Kidney (tissue), 14 donors: ENCODE results near the gene COX7A1. TPM values are rescaled to one million over a fixed set of nuclear protein-coding genes. Genes with fewer than 3 reads are reported as not detected.
A peak's percentile ranks its signal among the peaks of the same experiment; 100 is the strongest.

ENCODE experiments used
- DNase-seq, 5 donors: peaks; one replicate each; pipeline ENCODE4 v3.0.0-alpha.2; 2013 to 2020
- FAIRE-seq: peaks from 2 replicates; lab custom pipeline; 2012; peaks lifted over from hg19 to GRCh38; lab: Jason Lieb, UNC
- H3K27ac ChIP-seq, 2 donors: one replicate each; pipeline ENCODE4 v1.7.0; 2013; ENCODE audit warnings: low read depth in 2 of 2, low read length in 2 of 2, inconsistent platforms in 1 of 2
- H3K27me3 ChIP-seq: one replicate; pipeline ENCODE4 v1.7.1; 2013; ENCODE audit warnings: low read length, inconsistent platforms; ENCODE audit not compliant: control insufficient read depth, insufficient read depth
- H3K36me3 ChIP-seq, 3 donors: one replicate each; pipeline versions ENCODE4 v1.7.0 to v1.7.1; 2013; ENCODE audit warnings: low read length in 3 of 3, control low read depth in 1 of 3, inconsistent platforms in 1 of 3; ENCODE audit not compliant: insufficient read depth in 3 of 3, control insufficient read depth in 2 of 3
- H3K4me1 ChIP-seq, 3 donors: one replicate each; pipeline versions ENCODE4 v1.7.0 to v1.7.1; 2013; ENCODE audit warnings: low read length in 3 of 3, inconsistent platforms in 1 of 3, low read depth in 1 of 3; ENCODE audit not compliant: control insufficient read depth in 2 of 3, insufficient read depth in 2 of 3
- H3K4me3 ChIP-seq, 3 donors: one replicate each; pipeline versions ENCODE4 v1.7.0 to v1.8.1; 2013; ENCODE audit warnings: low read length in 3 of 3, control low read depth in 1 of 3, inconsistent platforms in 1 of 3
- H3K9ac ChIP-seq, 3 donors: one replicate each; pipeline versions ENCODE4 v1.7.0 to v1.7.1; 2013; ENCODE audit warnings: low read length in 3 of 3, control low read depth in 1 of 3, inconsistent platforms in 1 of 3
- H3K9me3 ChIP-seq, 3 donors: one replicate each; pipeline versions ENCODE4 v1.7.0 to v1.7.1; 2013; ENCODE audit warnings: low read length in 3 of 3, control low read depth in 1 of 3, inconsistent platforms in 1 of 3; ENCODE audit not compliant: control insufficient read depth in 2 of 3, insufficient read depth in 1 of 3
- CTCF ChIP-seq: IDR thresholded peaks from 3 replicates; pipeline ENCODE4 v1.5.1; 2012; ENCODE audit warnings: mild to moderate bottlenecking, moderate library complexity, borderline replicate concordance; ENCODE audit not compliant: insufficient read depth; ENCODE audit errors: extremely low read depth
- intact Hi-C: fragments of 100-400 bp; cut with DNase I; formaldehyde crosslinking; loops from one replicate; pipeline ENCODE4 v1.11.1; 2022
- polyA plus RNA-seq: library from polyadenylated mRNA; stranded (reverse); fragments of 350-450 nt; fragmentation: Illumina TruSeq; extraction: RNeasy Lipid Tissue Mini Kit (QIAGEN cat#74804); gene quantifications from one replicate; pipeline ENCODE4 v1.2.3, GENCODE V29; 2014; ENCODE audit warnings: low read depth, low replicate concordance; ENCODE audit not compliant: insufficient read depth
- total RNA-seq: library from RNA; stranded (reverse); fragmentation: NEBNext Ultra II Directional; extraction: Animal tissue kit (Norgen Biotek cat#: 25700); gene quantifications from one replicate; pipeline ENCODE4 v1.2.1, GENCODE V29; 2021
- donor health status: control.
- donor health status: control.
- donor health status: control.
- donor health status: control.
- donor health status: control.
- donor health status: DM: yes; HTN: yes; CAD: no.
- donor health status: Normal renal cell carcinoma (clear cell type).

Gene COX7A1
- total and polyA plus RNA-seq, 2 donors from 2014 or later = 56.2 to 199 TPM

GRCh38 chr19:36144624-36145023 lies 7.6 kb downstream of the COX7A1 start:
- H3K27ac ChIP-seq = no peak overlapping the region
- peaks cover 22 to 52% (median 35%) of the 10 kb centered on the region in 3 donors for H3K36me3 ChIP-seq
- DNase-seq = no peak
- no peaks in the 10 kb centered on the region for H3K27me3 ChIP-seq
- H3K4me1 ChIP-seq = peaks cover 0 to 5% (median 0%) of the 10 kb centered on the region in 3 donors
- FAIRE-seq = no peak
- no peak for TF ChIP-seq CTCF
- no peak overlapping the region for H3K9ac ChIP-seq
- no peak overlapping the region for H3K4me3 ChIP-seq
- intact Hi-C loops = no loop called here
- H3K9me3 ChIP-seq = no peaks in the 10 kb centered on the region

- no peak for TF ChIP-seq CTCF
- Histone ChIP-seq H3K27ac (no peak overlapping the region), H3K36me3 (peaks cover 22 to 37% (median 28%) of the 10 kb centered on the region in 3 donors), H3K4me1 (peaks cover 0 to 5% (median 0%) of the 10 kb centered on the region in 3 donors), H3K9me3 (no peaks in the 10 kb centered on the region), H3K9ac (no peak overlapping the region), H3K27me3 (no peaks in the 10 kb centered on the region), H3K4me3 (no peak overlapping the region)
- intact Hi-C loops = no loop called here
- FAIRE-seq = no peak
- no peak for DNase-seq
Observed at GRCh38 chr19:36142496-36142895, 9.8 kb downstream of the COX7A1 start.

GRCh38 chr19:36142046-36142445 lies 10.2 kb downstream of the COX7A1 start:
- intact Hi-C loops = no loop called here

More at GRCh38 chr19:36142046-36142445, 10.2 kb downstream of the COX7A1 start:
- no peaks in the 10 kb centered on the region for H3K9me3 ChIP-seq
- peaks cover 0 to 5% (median 1%) of the 10 kb centered on the region in 3 donors for H3K4me1 ChIP-seq
- no peak overlapping the region for H3K27ac ChIP-seq
- H3K27me3 ChIP-seq = no peaks in the 10 kb centered on the region
- no peak for TF ChIP-seq CTCF
- no peak overlapping the region for H3K9ac ChIP-seq
- DNase-seq = peak in 1 of 5 donors; percentile 67
- H3K36me3 ChIP-seq = peaks cover 20 to 34% (median 25%) of the 10 kb centered on the region in 3 donors
- H3K4me3 ChIP-seq = no peak overlapping the region
- no peak for FAIRE-seq
